Measurements from ENCODE around the gene TLCD4.
"Not testable (repeated sequence)": the region's sequence is repeated elsewhere in the genome, so short reads cannot be mapped to it uniquely, and the experiment has no call there.

The TLCD4 gene

GRCh38 chr1:95146637-95147036 is 29.5 kb downstream of the TLCD4 start:
- Histone ChIP-seq H3K9ac (ENCODE audit: low read depth, low read length) (no peak overlapping the region), H3K36me3 (ENCODE audit: insufficient read depth, low read length) (no peaks in the 10 kb centered on the region), H3K4me1 (ENCODE audit: insufficient read depth, low read length) (no peaks in the 10 kb centered on the region), H3K9me3 (ENCODE audit: control insufficient read depth, insufficient read depth, low read length) (no peaks in the 10 kb centered on the region)

GRCh38 chr1:95154096-95154495 is 36.9 kb downstream of the TLCD4 start:
- Histone ChIP-seq H3K9ac (ENCODE audit: low read depth, low read length) (no peak overlapping the region), H3K36me3 (ENCODE audit: insufficient read depth, low read length) (no peaks in the 10 kb centered on the region), H3K9me3 (ENCODE audit: control insufficient read depth, insufficient read depth, low read length) (no peaks in the 10 kb centered on the region), H3K4me1 (ENCODE audit: insufficient read depth, low read length) (no peaks in the 10 kb centered on the region)

GRCh38 chr1:95165569-95165968 is 48.4 kb downstream of the TLCD4 start:
- not testable (repeated sequence) for H3K4me1 ChIP-seq (ENCODE audit: insufficient read depth, low read length); H3K9me3 ChIP-seq (ENCODE audit: control insufficient read depth, insufficient read depth, low read length); H3K36me3 ChIP-seq (ENCODE audit: insufficient read depth, low read length); H3K9ac ChIP-seq (ENCODE audit: low read depth, low read length)
